ENCODE measurements around the gene CORIN.
"Not testable (repeated sequence)": the region's sequence is repeated elsewhere in the genome, so short reads cannot be mapped to it uniquely, and the experiment has no call there.

CORIN gene

GRCh38 chr4:47566969-47567368, 270.9 kb downstream of the CORIN start:
- DNase-seq (ENCODE audit: low read depth): no peak

GRCh38 chr4:47566566-47566965, 271.3 kb downstream of the CORIN start:
- DNase-seq (ENCODE audit: low read depth): no peak

GRCh38 chr4:47562297-47562696, 275.6 kb downstream of the CORIN start:
- no peak for DNase-seq (ENCODE audit: low read depth)

- no peak for DNase-seq (ENCODE audit: low read depth)
These were observed 276.5 kb downstream of the CORIN start for GRCh38 chr4:47561331-47561730.

GRCh38 chr4:47560682-47561081, 277.2 kb downstream of the CORIN start:
- DNase-seq (ENCODE audit: low read depth): no peak

- no peak for DNase-seq (ENCODE audit: low read depth)
These were observed 280.6 kb downstream of the CORIN start for GRCh38 chr4:47557255-47557654.

GRCh38 chr4:47555920-47556319, 281.9 kb downstream of the CORIN start:
- not testable (repeated sequence) for DNase-seq (ENCODE audit: low read depth)

GRCh38 chr4:47553329-47554125, 284.3 kb downstream of the CORIN start:
- DNase-seq (ENCODE audit: low read depth): no peak

GRCh38 chr4:47551682-47552081, 286.2 kb downstream of the CORIN start:
- DNase-seq (ENCODE audit: low read depth): peak; percentile 47

GRCh38 chr4:47550899-47551548, 286.8 kb downstream of the CORIN start:
- DNase-seq (ENCODE audit: low read depth): peak; percentile 38

GRCh38 chr4:47550357-47550756, 287.5 kb downstream of the CORIN start:
- DNase-seq (ENCODE audit: low read depth): not testable (repeated sequence)
